IPS-15b (cell line): Measurements from ENCODE around the gene ZNF467.

ENCODE experiments used
- H3K27me3 ChIP-seq: one replicate; pipeline ENCODE4 v1.6.1; 2013; ENCODE audit warnings: low read length; ENCODE audit not compliant: control insufficient read depth, insufficient read depth
- H3K36me3 ChIP-seq: one replicate; pipeline ENCODE4 v1.6.1; 2013; ENCODE audit warnings: low read length; ENCODE audit not compliant: control insufficient read depth, insufficient read depth
- H3K4me1 ChIP-seq: one replicate; pipeline ENCODE4 v1.6.1; 2013; ENCODE audit warnings: mild to moderate bottlenecking, low read length; ENCODE audit not compliant: control insufficient read depth, insufficient read depth
- H3K4me3 ChIP-seq: one replicate; pipeline ENCODE4 v1.5.1; 2013; ENCODE audit warnings: low read depth, low read length
- H3K9ac ChIP-seq: one replicate; pipeline ENCODE4 v1.6.1; 2013; ENCODE audit warnings: low read depth, mild to moderate bottlenecking, low read length
- H3K9me3 ChIP-seq: one replicate; pipeline ENCODE4 v1.6.1; 2013; ENCODE audit warnings: mild to moderate bottlenecking, low read length; ENCODE audit not compliant: control insufficient read depth, insufficient read depth

ZNF467 gene

DNA sequence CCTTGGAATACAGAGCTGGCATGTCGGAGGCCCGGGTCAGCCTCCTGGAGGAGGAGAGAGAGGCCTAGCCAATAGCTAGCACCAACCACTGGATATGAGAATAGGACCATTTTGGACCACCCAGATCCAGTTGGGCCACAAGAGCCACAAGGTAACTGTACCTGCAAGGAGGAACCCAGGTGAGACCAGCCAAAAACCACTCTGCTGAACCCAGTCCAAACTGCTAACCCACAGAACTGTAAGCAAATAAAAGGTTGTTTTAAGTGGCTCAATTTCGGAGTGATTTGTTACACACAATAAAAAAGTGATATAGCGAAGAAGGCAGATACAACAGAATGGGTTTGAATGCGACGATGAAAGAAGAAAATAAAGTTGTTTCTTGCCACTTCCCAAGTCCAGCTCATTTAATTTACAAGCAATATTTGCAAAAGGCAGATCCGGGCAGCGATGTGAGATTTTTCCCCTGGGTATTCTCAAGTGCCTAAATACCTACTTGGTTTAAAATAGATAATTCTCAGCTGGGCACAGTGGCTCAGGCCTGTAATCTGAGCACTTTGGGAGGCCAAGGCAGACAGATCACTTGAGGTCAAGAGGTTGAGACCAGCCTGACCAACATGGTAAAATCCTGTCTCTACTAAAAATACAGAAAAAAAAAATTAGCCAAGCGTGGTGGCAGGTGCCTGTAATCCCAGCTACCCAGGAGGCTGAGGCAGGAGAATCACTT, 23.1 kb downstream of the ZNF467 start:
- Histone ChIP-seq H3K9me3 (no peaks in the 10 kb centered on the region), H3K9ac (no peak overlapping the region), H3K4me1 (no peaks in the 10 kb centered on the region), H3K27me3 (peaks cover 5% of the 10 kb centered on the region), H3K4me3 (no peak overlapping the region), H3K36me3 (no peaks in the 10 kb centered on the region)

DNA sequence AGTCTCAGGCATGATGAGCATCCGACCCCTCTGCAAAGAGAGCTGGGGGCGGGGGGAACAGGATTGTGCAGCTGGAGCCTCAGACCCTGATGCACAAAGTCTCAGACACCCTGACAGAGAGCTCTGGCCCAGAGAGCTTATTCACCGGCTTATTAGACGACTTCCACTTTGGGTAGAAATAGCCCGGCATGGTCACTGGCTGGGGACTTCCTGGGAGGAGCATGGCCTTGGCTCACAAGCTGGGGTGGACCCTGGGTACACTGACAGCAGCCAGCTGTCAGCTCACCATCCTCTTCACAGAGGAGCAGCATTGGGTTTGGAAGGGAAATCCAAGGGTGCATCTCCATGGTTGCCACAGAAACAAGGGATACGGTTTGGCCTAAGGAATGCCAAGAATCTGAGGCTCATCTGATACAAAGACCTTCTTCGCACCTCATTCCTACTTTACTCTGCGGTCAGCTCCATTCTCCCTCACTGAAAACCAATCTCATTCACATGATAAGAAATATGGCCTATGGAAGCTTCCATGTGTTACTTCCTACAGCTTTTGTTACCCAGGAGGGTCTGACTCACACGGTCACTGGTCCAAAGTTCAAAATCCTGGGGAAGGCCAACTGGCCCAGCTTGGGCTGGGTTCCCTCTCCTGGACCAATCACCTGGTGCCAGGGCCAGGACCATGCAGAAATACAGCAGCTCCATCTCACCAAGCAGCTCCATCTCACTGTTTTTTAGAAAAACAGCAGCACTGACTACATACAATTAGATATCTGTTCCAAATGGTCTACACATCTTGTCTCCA, 25.1 kb downstream of the ZNF467 start:
- peaks cover 5% of the 10 kb centered on the region for H3K27me3 ChIP-seq
- no peaks in the 10 kb centered on the region for H3K9me3 ChIP-seq
- no peaks in the 10 kb centered on the region for H3K4me1 ChIP-seq
- no peak overlapping the region for H3K9ac ChIP-seq
- no peak overlapping the region for H3K4me3 ChIP-seq
- no peaks in the 10 kb centered on the region for H3K36me3 ChIP-seq

DNA sequence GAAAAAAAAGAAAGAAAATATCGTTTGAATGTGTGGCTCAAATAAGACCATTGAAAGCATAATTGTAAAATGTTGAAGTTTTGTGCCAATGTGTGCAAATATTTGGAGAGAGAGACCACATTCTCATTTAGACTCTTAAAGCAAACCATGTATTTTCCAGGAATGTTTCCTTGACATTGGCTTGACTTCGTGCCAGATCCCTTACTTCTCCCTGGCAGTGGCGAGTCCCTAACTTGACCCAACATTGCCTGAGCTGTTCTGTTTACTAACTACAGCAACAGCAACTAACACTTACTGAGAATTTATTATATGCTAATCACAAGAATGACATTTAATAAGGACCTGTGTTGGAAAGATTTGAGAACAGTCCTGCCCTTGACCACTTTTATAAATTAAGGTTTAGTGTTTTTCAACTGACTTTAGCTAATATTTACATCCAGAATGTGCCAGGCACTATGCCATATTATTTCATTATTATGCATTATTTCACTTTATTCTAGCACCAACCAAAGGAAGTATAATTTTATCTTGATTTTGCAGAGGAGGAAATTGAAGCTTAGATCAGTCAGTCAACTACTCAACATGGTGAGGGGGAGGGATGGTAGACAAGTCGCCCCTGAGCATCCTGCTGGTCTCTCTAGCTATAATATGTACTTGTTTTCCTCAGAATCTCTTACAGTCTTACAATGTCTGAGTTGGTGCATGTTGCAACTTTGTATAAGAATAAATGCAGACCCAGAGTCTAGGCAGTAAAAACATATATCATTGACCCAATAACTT, 29.7 kb downstream of the ZNF467 start:
- no peak overlapping the region for H3K4me3 ChIP-seq

DNA sequence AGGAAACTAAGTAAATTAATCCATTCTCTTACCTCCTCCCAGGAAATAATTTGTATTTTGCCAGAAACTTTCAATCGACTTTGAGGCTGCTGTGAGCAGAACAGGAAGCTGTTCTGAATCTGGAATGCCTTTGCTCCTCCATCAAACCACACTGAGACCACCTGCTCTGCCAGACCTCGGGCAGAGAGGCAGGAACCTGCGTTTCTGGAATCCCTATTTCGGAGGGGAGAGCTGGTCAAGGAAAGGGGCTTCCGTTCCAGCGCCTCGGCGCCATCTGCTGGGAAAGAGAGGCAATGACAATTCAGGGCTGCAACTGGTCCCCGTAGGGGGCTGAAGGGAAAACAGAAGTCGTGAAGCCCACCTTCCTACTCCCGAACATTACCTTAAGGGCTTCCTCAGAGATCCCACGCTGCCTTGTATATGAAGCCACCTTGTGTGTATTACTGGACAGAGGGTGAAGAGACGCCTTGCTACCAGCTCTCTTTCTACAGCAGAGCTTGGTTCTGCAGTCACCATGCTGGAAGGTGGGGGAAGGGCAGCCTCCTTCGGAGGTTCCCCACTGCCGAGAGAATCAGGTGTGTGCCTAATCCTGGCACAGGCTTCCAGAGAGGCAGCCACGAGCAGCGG, 31.2 kb downstream of the ZNF467 start:
- Histone ChIP-seq H3K9ac (peak overlapping the region; percentile 48), H3K4me1 (no peaks in the 10 kb centered on the region), H3K36me3 (no peaks in the 10 kb centered on the region), H3K9me3 (no peaks in the 10 kb centered on the region), H3K4me3 (peak overlapping the region; percentile 72), H3K27me3 (peaks cover 12% of the 10 kb centered on the region)

More for the DNA sequence above, 29.7 kb downstream of the ZNF467 start:
- Histone ChIP-seq H3K9ac (no peak overlapping the region), H3K4me1 (no peaks in the 10 kb centered on the region), H3K9me3 (no peaks in the 10 kb centered on the region), H3K27me3 (peaks cover 12% of the 10 kb centered on the region), H3K36me3 (no peaks in the 10 kb centered on the region)

DNA sequence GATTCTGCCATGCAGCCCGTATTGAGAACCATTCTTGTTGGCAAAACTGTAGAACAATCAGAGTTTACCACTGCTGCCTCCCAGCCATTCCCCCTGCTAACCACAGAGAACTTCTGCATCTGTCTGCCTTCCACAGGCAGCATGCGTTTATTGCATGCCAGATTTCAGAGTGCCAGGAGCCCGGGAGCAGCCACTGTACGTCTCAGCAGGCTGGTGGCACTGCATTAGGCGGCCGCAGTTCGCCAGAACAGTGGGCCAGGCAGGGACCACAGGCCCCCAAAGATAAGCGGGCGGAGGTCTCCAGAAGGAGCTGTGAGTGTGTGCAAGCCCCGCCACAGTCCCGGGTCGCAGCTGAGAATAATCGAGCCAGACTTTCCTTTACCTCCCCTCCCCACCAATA, 31.8 kb downstream of the ZNF467 start:
- H3K27me3 ChIP-seq: peaks cover 10% of the 10 kb centered on the region
- no peak overlapping the region for H3K9ac ChIP-seq
- no peaks in the 10 kb centered on the region for H3K36me3 ChIP-seq
- no peaks in the 10 kb centered on the region for H3K4me1 ChIP-seq
- no peak overlapping the region for H3K4me3 ChIP-seq
- H3K9me3 ChIP-seq: no peaks in the 10 kb centered on the region

DNA sequence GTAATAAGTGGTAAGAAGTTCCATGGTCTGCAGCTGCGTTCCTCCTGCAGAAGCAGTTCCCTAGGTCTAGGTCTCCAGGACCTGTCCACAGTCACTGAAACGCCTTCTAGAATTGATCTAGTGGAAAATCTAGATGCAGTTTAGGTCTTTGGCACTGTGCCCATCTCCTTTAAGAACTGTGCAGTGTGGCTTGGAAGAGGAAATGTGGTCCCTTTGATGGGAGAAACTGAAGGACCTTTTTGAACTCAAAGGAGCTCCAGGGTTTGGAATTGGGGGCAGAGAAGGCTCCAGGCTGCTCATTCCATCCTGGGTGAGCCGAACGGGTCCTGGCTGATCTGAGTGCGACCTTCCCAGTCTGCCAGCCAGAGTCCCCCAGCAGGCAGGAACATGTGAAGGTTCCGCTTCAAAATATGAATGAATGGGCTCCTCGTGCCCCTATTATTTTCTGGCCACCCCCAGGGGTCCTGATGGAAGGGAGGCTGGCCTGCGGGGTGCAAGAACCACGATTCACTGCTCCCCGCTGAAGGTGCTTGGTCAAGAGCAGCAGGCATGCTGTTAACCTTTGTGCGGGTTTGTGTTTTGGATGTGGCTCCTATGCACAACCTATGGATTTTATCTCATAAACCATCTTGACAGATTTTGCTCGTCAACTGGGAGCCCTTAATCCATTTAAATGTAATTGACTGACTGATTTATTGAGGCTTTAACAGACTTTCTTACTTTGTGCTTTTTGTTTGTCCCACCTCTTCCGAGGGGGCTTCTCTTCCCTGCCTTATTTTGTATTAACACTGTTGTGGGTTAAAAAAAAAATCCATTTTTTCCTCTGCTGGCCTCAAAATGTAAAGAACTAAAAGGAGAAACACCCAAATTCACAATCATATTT, 36.7 kb downstream of the ZNF467 start:
- no peak overlapping the region for H3K9ac ChIP-seq
- peaks cover under 1% of the 10 kb centered on the region for H3K36me3 ChIP-seq
- no peaks in the 10 kb centered on the region for H3K9me3 ChIP-seq
- peaks cover 4% of the 10 kb centered on the region for H3K27me3 ChIP-seq
- no peaks in the 10 kb centered on the region for H3K4me1 ChIP-seq
- H3K4me3 ChIP-seq: no peak overlapping the region

DNA sequence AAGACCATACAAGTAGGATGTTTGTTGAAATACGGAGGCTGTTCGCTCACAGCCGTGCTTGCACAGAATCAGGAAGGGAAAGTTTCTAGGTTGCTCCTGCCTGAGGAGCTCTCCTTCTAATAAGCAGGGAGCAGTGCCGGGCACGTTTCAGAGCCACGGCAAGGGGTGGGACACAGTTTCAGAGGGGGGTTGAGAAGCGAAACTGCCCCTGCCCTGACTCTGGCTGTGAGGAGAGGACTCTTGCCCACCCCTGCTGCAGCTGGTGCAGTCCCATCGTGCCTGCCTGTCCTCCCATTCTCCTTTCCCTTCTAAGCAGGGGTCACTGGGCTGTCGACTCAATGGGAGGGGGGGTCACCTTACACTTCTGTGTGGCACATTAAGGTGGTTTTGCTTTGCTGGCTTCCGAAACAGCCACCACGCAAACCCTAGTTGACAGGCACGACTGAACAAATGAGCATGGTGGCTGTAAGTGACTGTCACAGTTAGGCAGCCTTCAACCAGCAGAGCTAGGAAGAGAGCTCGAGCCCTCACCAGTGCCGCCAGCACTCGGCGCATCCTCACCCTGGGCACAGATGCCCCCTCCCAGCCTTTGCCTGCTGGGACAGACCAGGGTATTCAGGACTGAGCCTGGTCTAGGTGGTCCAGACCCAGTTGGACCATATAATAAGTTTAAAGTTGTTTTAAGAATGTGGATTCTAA, 37.5 kb downstream of the ZNF467 start:
- Histone ChIP-seq H3K4me3 (no peak overlapping the region), H3K36me3 (peaks cover 4% of the 10 kb centered on the region), H3K9ac (no peak overlapping the region), H3K9me3 (no peaks in the 10 kb centered on the region), H3K27me3 (peaks cover under 1% of the 10 kb centered on the region), H3K4me1 (no peaks in the 10 kb centered on the region)

DNA sequence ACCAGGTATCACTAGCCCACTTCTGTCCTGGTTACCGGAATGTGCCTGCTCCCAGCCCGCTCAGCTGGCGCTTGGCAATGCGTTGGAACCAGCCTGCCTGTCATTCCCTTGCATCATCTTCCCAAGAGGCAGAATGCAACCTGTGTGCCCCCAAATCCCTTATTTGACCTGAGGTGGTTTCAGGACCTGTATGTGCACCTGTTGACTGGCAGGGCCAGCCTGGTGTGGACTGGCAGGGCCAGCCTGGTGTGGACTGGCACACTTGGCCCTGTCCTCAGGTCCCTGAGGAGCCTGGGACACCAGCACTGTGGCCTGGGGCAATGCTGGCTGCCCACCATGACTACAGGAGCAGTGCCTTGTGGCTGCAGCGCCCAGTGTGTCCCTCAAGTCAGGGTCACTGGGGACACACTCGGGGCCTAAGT, 38.2 kb downstream of the ZNF467 start:
- H3K36me3 ChIP-seq: peaks cover 6% of the 10 kb centered on the region
- H3K27me3 ChIP-seq: no peaks in the 10 kb centered on the region
- no peaks in the 10 kb centered on the region for H3K9me3 ChIP-seq
- H3K9ac ChIP-seq: no peak overlapping the region
- no peaks in the 10 kb centered on the region for H3K4me1 ChIP-seq
- H3K4me3 ChIP-seq: no peak overlapping the region

DNA sequence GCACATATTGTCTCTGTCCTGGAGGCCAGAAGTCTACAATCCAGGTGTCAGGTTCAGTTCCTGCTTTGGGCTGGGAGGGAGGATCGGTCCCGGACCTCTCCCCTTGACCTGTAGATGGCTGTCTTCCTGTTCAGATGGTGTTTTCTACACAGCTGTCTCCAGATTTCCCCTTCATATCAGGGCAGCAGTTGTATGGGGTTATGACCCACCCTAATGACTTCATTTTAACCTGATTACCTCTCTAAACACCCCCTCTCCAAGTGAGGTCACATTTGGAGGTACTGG, 38.7 kb downstream of the ZNF467 start:
- H3K36me3 ChIP-seq: peaks cover 7% of the 10 kb centered on the region
- no peaks in the 10 kb centered on the region for H3K9me3 ChIP-seq
- H3K4me1 ChIP-seq: no peaks in the 10 kb centered on the region

DNA sequence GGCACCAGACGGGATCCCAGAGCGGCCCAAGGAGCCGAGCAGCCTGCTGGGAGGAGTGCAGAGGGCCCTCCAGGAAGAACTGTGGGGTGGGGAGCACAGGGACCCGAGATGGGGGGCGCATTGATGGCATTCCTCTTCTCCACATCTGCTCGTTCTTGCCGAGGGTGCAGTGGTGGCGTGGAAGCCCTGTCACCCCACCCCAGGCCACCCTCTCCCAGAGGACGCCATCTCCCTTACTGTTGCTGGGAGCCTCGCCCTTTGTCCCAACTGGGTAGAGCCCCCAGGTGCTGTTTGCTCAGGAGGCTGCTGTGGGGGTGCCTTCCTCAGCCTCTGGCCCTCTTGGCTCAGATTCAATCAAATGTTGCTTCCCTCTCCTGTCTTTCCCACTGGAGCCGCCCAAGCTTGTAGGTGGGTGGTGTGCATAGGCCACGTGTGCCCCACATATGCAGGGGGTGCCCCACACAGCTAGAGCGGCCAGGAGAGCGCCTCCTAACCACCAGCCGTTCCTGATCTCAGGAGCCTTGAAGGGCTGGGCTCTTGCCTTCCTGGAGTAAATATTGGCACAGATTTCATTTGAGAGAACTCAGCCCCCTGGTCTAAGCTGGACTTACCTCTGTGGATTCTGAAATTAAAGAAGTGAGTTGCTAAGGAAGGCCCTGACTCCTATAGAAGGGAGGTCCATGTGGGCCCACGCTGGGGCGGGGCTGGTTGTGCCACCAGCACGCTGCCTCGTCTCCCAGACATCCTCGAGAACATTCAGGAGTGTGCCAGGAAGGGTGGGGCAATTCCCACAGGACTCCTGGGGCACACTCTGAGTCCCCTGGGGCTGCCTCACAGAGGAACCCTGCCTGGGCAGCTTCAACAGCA, 39.2 kb downstream of the ZNF467 start:
- Histone ChIP-seq H3K27me3 (no peaks in the 10 kb centered on the region), H3K36me3 (peaks cover 7% of the 10 kb centered on the region), H3K4me1 (no peaks in the 10 kb centered on the region), H3K9ac (no peak overlapping the region), H3K4me3 (no peak overlapping the region), H3K9me3 (no peaks in the 10 kb centered on the region)

More for the DNA sequence above, 38.7 kb downstream of the ZNF467 start:
- no peak overlapping the region for H3K9ac ChIP-seq
- no peaks in the 10 kb centered on the region for H3K27me3 ChIP-seq
- H3K4me3 ChIP-seq: no peak overlapping the region
